ACC112 (cell line): ENCODE data around the gene AOPEP.
"Not testable (repeated sequence)": the region's sequence is repeated elsewhere in the genome, so short reads cannot be mapped to it uniquely, and the experiment has no call there.

Experiments used
- H2AFZ ChIP-seq: fragments of 200-600 bp; sonication (generic); one replicate; pipeline ENCODE4 v1.6.0; 2017; ENCODE audit warnings: antibody characterized with exemption, low read length; ENCODE audit not compliant: unreplicated experiment
- H3K27ac ChIP-seq: fragments of 200-600 bp; sonication (generic); 2 replicates; pipeline ENCODE4 v1.5.1; 2014; ENCODE audit warnings: low read depth, mild to moderate bottlenecking, antibody characterized with exemption, low read length, moderate library complexity
- H3K27me3 ChIP-seq: fragments of 200-600 bp; sonication (generic); 2 replicates; pipeline ENCODE4 v1.6.1; 2014; ENCODE audit warnings: mild to moderate bottlenecking, antibody characterized with exemption, low read length, moderate library complexity, mixed read lengths; ENCODE audit not compliant: insufficient read depth
- H3K36me3 ChIP-seq: fragments of 200-600 bp; sonication (generic); 2 replicates; pipeline ENCODE4 v1.6.1; 2016; ENCODE audit warnings: mild to moderate bottlenecking, antibody characterized with exemption, low read length, moderate library complexity, mixed read lengths; ENCODE audit not compliant: insufficient read depth
- H3K4me1 ChIP-seq: fragments of 200-600 bp; sonication (generic); one replicate; pipeline ENCODE4 v1.6.1; 2016; ENCODE audit warnings: low read length, mixed read lengths; ENCODE audit not compliant: insufficient read depth, unreplicated experiment, control insufficient read depth
- H3K4me3 ChIP-seq: fragments of 200-600 bp; sonication (generic); 2 replicates; pipeline ENCODE4 v1.5.1; 2014; ENCODE audit warnings: mild to moderate bottlenecking, low read depth, low read length
- H3K79me2 ChIP-seq: fragments of 200-600 bp; sonication (generic); one replicate; pipeline ENCODE4 v1.6.0; 2016; ENCODE audit warnings: low read length; ENCODE audit not compliant: control insufficient read depth, unreplicated experiment, insufficient read depth

Gene AOPEP

DNA sequence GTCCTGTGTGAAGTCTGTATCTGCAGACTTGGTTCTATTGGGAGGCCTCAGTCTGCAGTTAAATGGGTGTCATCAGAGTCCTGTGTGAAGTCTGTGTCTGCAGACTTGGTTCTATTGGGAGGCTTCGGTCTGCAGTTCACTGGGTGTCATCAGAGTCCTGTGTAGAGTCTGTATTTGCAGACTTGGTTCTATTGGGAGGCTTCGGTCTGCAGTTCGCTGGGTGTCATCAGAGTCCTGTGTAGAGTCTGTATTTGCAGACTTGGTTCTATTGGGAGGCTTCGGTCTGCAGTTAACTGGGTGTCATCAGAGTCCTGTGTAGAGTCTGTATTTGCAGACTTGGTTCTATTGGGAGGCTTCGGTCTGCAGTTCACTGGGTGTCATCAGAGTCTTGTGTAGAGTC lies 239.1 kb downstream of the AOPEP start:
- H3K4me1 ChIP-seq, H3K27ac ChIP-seq, H3K4me3 ChIP-seq, H3K79me2 ChIP-seq, H3K36me3 ChIP-seq, H2AFZ ChIP-seq, H3K27me3 ChIP-seq: not testable (repeated sequence)

GRCh38 chr9:94966046-94966445 lies 239.5 kb downstream of the AOPEP start:
- H2AFZ ChIP-seq, H3K27ac ChIP-seq, H3K36me3 ChIP-seq, H3K27me3 ChIP-seq, H3K4me1 ChIP-seq, H3K4me3 ChIP-seq, H3K79me2 ChIP-seq: not testable (repeated sequence)

DNA sequence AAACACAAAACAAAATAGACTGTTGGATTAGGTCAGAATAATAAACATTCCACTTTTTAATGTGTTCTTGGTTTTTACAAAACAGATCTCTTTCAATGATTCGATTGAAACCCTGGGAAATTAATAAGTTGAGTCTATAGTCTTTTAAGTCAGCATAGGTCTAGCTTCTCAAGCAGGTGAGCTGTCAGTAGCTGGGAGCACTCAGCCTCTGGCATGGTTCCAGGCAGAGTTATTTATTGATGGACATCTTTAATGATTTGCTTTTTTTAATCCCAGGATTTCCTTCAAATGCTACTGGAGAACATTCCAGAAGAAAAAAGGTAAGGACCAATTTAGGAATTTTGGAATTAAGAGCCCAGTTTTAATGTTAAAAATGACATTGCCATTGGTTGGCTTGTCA lies 241.0 kb downstream of the AOPEP start:
- no peak overlapping the region for H2AFZ ChIP-seq
- no peaks in the 10 kb centered on the region for H3K79me2 ChIP-seq
- H3K4me3 ChIP-seq: no peak overlapping the region
- H3K4me1 ChIP-seq: no peaks in the 10 kb centered on the region
- no peaks in the 10 kb centered on the region for H3K36me3 ChIP-seq
- H3K27me3 ChIP-seq: no peaks in the 10 kb centered on the region
- H3K27ac ChIP-seq: no peak overlapping the region

GRCh38 chr9:94971378-94972131 lies 245.1 kb downstream of the AOPEP start:
- H3K27me3 ChIP-seq: no peaks in the 10 kb centered on the region
- peaks cover 10% of the 10 kb centered on the region for H3K4me1 ChIP-seq
- H3K36me3 ChIP-seq: no peaks in the 10 kb centered on the region
- H3K4me3 ChIP-seq: no peak overlapping the region
- no peak overlapping the region for H3K27ac ChIP-seq
- no peaks in the 10 kb centered on the region for H3K79me2 ChIP-seq
- no peak overlapping the region for H2AFZ ChIP-seq

- no peaks in the 10 kb centered on the region for H3K79me2 ChIP-seq
- H3K27ac ChIP-seq: no peak overlapping the region
- H3K36me3 ChIP-seq: no peaks in the 10 kb centered on the region
- no peak overlapping the region for H2AFZ ChIP-seq
- no peaks in the 10 kb centered on the region for H3K27me3 ChIP-seq
- H3K4me3 ChIP-seq: no peak overlapping the region
- peaks cover 10% of the 10 kb centered on the region for H3K4me1 ChIP-seq
Measured at GRCh38 chr9:94973451-94973941, 247.0 kb downstream of the AOPEP start.

DNA sequence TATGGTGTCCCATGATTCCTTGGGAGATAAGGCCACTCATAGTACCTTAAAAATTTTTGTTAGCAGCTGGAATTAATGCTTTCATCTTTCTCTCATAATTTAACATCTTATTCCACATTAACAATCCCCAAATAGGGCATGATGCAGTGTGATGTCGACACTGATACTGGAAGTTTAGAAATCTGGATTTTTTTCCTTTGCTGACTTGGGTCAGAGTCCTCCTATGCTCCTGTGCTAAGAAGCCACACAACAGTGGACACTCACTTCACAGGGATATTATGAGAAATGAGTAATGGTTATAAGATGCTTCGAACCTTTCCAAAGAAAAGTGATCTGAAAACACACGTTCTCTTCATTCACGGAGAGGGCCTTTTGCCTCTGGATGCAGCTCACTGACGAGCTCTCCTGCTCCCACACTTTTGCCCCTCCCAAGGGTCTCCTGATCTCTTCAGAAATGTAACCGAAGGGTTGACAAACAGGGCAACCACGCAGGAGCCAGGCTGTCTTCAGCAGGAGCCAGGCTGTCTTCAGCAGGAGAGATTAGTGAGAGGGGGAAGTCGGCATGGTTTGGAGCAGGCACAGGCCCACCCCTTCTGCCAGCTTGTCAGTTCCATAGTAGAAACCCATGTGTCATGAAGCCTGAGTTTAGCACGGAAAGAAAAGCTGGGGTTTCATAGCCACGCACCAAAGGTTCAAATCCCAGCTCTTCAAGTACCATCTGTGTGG lies 247.8 kb downstream of the AOPEP start:
- H3K4me3 ChIP-seq: no peak overlapping the region
- no peak overlapping the region for H3K27ac ChIP-seq
- H2AFZ ChIP-seq: no peak overlapping the region
- H3K79me2 ChIP-seq: no peaks in the 10 kb centered on the region
- no peaks in the 10 kb centered on the region for H3K27me3 ChIP-seq
- peaks cover 10% of the 10 kb centered on the region for H3K4me1 ChIP-seq
- peaks cover 2% of the 10 kb centered on the region; the same call in 1 of the 2 replicates for H3K36me3 ChIP-seq

GRCh38 chr9:94975480-94975879 lies 249.0 kb downstream of the AOPEP start:
- no peak overlapping the region for H3K27ac ChIP-seq
- H3K36me3 ChIP-seq: peaks cover 2% of the 10 kb centered on the region; the same call in 1 of the 2 replicates
- H3K79me2 ChIP-seq: no peaks in the 10 kb centered on the region
- H3K4me3 ChIP-seq: no peak overlapping the region
- no peak overlapping the region for H2AFZ ChIP-seq
- H3K27me3 ChIP-seq: no peaks in the 10 kb centered on the region
- peaks cover 10% of the 10 kb centered on the region for H3K4me1 ChIP-seq

GRCh38 chr9:94976077-94976476 lies 249.6 kb downstream of the AOPEP start:
- no peaks in the 10 kb centered on the region for H3K79me2 ChIP-seq
- H3K36me3 ChIP-seq: peaks cover 2% of the 10 kb centered on the region; the same call in 1 of the 2 replicates
- no peak overlapping the region for H2AFZ ChIP-seq
- no peaks in the 10 kb centered on the region for H3K27me3 ChIP-seq
- H3K27ac ChIP-seq: no peak overlapping the region
- peaks cover 10% of the 10 kb centered on the region for H3K4me1 ChIP-seq
- H3K4me3 ChIP-seq: no peak overlapping the region

DNA sequence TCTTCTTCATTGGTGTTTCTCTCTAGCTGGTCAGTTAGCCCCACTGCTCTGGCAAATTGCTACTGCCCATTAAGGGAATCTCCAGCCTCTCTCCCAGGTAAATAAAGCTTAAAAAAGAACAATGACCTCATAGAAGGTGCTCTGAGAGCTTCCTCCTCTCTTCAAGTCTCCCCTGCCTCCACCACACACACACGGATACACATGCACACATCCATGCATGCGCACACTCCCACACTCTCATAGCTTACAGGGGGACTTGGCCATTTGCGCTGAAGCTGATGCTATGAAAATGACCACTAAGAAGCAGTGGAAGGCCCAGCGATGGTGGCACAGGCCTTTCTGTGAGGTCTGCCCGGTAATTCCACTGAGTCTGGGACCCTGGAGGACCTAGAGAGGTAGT lies 250.9 kb downstream of the AOPEP start:
- Histone ChIP-seq H3K4me3 (no peak overlapping the region), H2AFZ (no peak overlapping the region), H3K27me3 (no peaks in the 10 kb centered on the region), H3K27ac (no peak overlapping the region), H3K79me2 (no peaks in the 10 kb centered on the region), H3K4me1 (peaks cover 10% of the 10 kb centered on the region), H3K36me3 (peaks cover 2% of the 10 kb centered on the region; the same call in 1 of the 2 replicates)

DNA sequence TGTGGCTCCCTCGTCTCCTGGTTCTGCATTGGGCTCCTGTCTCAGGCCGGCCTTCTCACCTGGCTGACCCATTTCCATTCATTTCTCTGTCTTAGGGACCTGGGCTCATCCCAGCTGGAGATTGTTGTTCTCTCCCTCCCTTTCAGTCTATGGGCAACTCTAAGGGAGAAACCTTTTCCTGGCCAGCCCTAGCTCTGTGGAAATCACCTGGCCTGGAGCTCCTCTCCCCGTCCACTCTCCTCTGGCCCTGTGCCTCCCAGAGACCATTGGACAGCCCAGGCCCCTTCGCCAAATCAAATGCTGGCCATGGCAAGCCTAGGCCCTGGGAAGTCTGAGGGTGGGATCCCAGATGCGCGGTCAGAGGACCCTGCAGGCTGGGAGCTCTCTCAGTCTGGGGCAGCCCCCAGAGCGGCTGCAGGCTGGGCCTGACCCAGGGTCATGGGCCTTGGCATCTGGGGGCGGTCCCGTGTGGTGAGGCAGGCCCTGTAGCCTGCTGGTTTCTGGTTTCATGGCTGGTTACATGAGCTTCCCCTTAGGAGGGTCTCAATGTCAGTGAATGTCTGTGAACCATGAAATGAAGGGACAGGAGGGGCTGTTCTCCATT lies 253.5 kb downstream of the AOPEP start:
- H2AFZ ChIP-seq: no peak overlapping the region
- H3K79me2 ChIP-seq: no peaks in the 10 kb centered on the region
- no peaks in the 10 kb centered on the region for H3K4me1 ChIP-seq
- H3K4me3 ChIP-seq: no peak overlapping the region
- H3K27me3 ChIP-seq: no peaks in the 10 kb centered on the region
- H3K36me3 ChIP-seq: peaks cover 2% of the 10 kb centered on the region; the same call in 1 of the 2 replicates
- no peak overlapping the region for H3K27ac ChIP-seq
